ENCODE results near the gene LYPD8. TPM values are rescaled to one million over a fixed set of nuclear protein-coding genes. Genes with fewer than 3 reads are reported as not detected.
"Not testable (repeated sequence)": the region's sequence is repeated elsewhere in the genome, so short reads cannot be mapped to it uniquely, and the experiment has no call there.

Gene LYPD8
- total RNA-seq, 2 donors from 2014 or later: not detected

DNA sequence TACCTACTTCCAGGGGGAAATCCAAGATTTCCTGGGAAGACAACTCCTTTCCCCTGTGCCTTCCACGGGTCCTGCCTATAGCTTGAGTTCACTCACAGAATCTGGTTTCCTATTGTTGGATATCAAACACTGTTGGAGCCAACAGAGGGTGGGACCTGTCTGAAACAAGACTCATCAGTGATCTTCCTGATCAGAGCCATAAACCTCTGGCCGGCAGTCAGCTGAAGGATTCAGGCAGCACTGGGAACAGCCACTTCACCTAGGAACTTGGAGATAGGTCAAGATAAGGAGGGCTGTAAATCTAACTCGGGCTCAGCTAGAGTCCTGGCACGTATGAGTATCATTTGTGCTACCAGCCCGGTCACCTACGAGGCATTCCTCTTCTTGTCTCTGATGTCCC, 46.9 kb upstream of the LYPD8 start:
- H3K27me3 Mint-ChIP-seq (ENCODE audit: insufficient read depth): peaks cover 2% of the 10 kb centered on the region

DNA sequence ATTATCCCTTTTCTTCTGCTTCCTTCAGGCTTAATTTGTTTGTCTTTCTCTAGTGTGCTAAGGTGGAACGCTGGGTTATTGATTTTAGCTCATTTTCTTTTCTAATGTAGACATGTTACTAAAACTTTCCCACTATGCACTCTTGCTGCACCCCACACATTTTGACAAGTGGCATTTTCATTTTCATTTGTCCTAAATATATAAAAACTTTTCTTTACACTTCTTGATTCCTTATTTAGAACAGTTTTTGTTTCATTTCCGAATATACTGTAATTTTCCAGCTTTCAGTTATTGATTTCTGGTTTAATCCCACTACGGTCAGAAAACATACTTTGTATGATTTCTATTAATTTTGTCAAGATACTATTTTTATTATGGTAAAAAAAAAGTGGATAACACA, 44.9 kb upstream of the LYPD8 start:
- Histone ChIP-seq H3K36me3 (ENCODE audit: control insufficient read depth, insufficient read depth, low read length) (no peaks in the 10 kb centered on the region), H3K27ac (ENCODE audit: low read depth, low read length) (no peak overlapping the region), H3K9ac (ENCODE audit: extremely low read depth, low read length, poor library complexity, severe bottlenecking) (no peak overlapping the region), H3K27me3 (ENCODE audit: control insufficient read depth, insufficient read depth, low read length, poor library complexity, severe bottlenecking) (no peaks in the 10 kb centered on the region), H3K4me3 (ENCODE audit: low read length) (no peak overlapping the region), H3K9me3 (ENCODE audit: control insufficient read depth, low read length) (peaks cover 35% of the 10 kb centered on the region), H3K4me1 (ENCODE audit: control insufficient read depth, insufficient read depth, low read length) (no peaks in the 10 kb centered on the region)
- 79% methylated on average over 2 of the region's 3 CpGs; no CpG with 5 or more reads in 1 of the 2 experiments for WGBS, 2 experiments (ENCODE audit: insufficient coverage in 1 of 2, insufficient read length in 1 of 2)
- Mint-ChIP-seq H3K27me3 (ENCODE audit: insufficient read depth) (no peaks in the 10 kb centered on the region), H3K4me1 (no peaks in the 10 kb centered on the region), H3K9me3 (peaks cover 79% of the 10 kb centered on the region), H3K4me3 (no peak overlapping the region), H3K27ac (no peak overlapping the region), H3K36me3 (ENCODE audit: low read depth) (peaks cover 2% of the 10 kb centered on the region)
- TF ChIP-seq, protein P1, sequence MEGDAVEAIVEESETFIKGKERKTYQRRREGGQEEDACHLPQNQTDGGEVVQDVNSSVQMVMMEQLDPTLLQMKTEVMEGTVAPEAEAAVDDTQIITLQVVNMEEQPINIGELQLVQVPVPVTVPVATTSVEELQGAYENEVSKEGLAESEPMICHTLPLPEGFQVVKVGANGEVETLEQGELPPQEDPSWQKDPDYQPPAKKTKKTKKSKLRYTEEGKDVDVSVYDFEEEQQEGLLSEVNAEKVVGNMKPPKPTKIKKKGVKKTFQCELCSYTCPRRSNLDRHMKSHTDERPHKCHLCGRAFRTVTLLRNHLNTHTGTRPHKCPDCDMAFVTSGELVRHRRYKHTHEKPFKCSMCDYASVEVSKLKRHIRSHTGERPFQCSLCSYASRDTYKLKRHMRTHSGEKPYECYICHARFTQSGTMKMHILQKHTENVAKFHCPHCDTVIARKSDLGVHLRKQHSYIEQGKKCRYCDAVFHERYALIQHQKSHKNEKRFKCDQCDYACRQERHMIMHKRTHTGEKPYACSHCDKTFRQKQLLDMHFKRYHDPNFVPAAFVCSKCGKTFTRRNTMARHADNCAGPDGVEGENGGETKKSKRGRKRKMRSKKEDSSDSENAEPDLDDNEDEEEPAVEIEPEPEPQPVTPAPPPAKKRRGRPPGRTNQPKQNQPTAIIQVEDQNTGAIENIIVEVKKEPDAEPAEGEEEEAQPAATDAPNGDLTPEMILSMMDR (conservative IDR thresholded peaks at IDR 0.05): no peak
- DNase-seq: no peak

More for the DNA sequence above, 46.9 kb upstream of the LYPD8 start:
- H3K27me3 ChIP-seq (ENCODE audit: control insufficient read depth, insufficient read depth, low read length, poor library complexity, severe bottlenecking): no peaks in the 10 kb centered on the region
- peaks cover 32% of the 10 kb centered on the region for H3K9me3 ChIP-seq (ENCODE audit: control insufficient read depth, low read length)
- TF ChIP-seq, protein P1 (conservative IDR thresholded peaks at IDR 0.05): no peak
- no peak overlapping the region for H3K4me3 ChIP-seq (ENCODE audit: low read length)
- no peak overlapping the region for H3K9ac ChIP-seq (ENCODE audit: extremely low read depth, low read length, poor library complexity, severe bottlenecking)
- Mint-ChIP-seq H3K27ac (no peak overlapping the region), H3K9me3 (peaks cover 64% of the 10 kb centered on the region), H3K4me3 (no peak overlapping the region), H3K36me3 (ENCODE audit: low read depth) (peaks cover 2% of the 10 kb centered on the region), H3K4me1 (no peaks in the 10 kb centered on the region)
- no peaks in the 10 kb centered on the region for H3K36me3 ChIP-seq (ENCODE audit: control insufficient read depth, insufficient read depth, low read length)
- peak; percentile 6 for DNase-seq
- H3K27ac ChIP-seq (ENCODE audit: low read depth, low read length): no peak overlapping the region
- WGBS, 2 experiments (ENCODE audit: insufficient coverage in 1 of 2, insufficient read length in 1 of 2): 78 to 83% methylated on average over 5 to 6 of the region's 6 CpGs
- H3K4me1 ChIP-seq (ENCODE audit: control insufficient read depth, insufficient read depth, low read length): no peaks in the 10 kb centered on the region

DNA sequence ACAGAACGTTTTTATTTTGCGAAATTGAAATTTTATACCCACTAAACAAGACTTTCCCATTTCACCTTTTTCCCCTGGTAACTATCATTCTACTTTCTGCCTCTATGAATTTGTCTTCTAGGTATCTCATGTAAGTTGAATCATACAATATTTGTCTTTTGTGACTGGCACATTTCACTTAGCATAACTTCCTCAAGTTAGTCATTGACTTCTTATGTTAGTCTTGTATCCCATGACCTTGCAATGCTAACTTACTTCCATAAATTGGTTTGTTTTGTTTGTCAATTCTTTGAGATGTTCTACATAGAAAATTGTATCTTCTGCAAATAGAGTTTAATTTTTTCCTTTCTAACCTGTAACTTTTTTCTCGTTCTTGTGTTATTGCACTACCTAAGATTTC, 43.2 kb upstream of the LYPD8 start:
- TF ChIP-seq, protein P1 (conservative IDR thresholded peaks at IDR 0.05): no peak
- H3K36me3 ChIP-seq (ENCODE audit: control insufficient read depth, insufficient read depth, low read length): no peaks in the 10 kb centered on the region
- Mint-ChIP-seq H3K27me3 (ENCODE audit: insufficient read depth) (no peaks in the 10 kb centered on the region), H3K27ac (no peak overlapping the region), H3K4me1 (no peaks in the 10 kb centered on the region), H3K4me3 (no peak overlapping the region), H3K9me3 (peaks cover 78% of the 10 kb centered on the region), H3K36me3 (ENCODE audit: low read depth) (peaks cover 1% of the 10 kb centered on the region)
- 65% methylated on average over 3 of the region's 3 CpGs; no CpG with 5 or more reads in 1 of the 2 experiments for WGBS, 2 experiments (ENCODE audit: insufficient coverage in 1 of 2, insufficient read length in 1 of 2)
- H3K9me3 ChIP-seq (ENCODE audit: control insufficient read depth, low read length): peaks cover 49% of the 10 kb centered on the region
- H3K27me3 ChIP-seq (ENCODE audit: control insufficient read depth, insufficient read depth, low read length, poor library complexity, severe bottlenecking): no peaks in the 10 kb centered on the region
- no peaks in the 10 kb centered on the region for H3K4me1 ChIP-seq (ENCODE audit: control insufficient read depth, insufficient read depth, low read length)
- no peak overlapping the region for H3K9ac ChIP-seq (ENCODE audit: extremely low read depth, low read length, poor library complexity, severe bottlenecking)
- no peak for DNase-seq
- no peak overlapping the region for H3K27ac ChIP-seq (ENCODE audit: low read depth, low read length)
- H3K4me3 ChIP-seq (ENCODE audit: low read length): no peak overlapping the region

DNA sequence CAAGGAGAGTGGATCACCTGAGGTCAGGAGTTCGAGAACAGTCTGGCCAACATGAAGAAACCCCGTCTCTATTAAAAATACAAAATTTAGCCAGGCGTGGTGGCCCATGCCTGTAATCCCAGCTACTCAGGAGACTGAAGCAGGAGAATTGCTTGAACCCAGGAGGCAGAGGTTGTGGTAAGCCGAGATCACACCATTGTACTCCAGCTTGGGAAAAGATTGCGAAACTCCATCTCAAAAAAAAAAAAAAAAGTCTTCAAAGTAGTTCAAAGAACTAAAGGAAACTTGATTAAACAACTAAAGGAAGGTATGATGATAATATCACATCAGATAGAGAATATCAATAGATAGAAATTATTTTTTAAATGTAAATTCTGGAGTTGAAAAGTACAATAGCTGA, 39.1 kb upstream of the LYPD8 start:
- WGBS, 2 experiments (ENCODE audit: insufficient coverage in 1 of 2, insufficient read length in 1 of 2): 69 to 76% methylated on average over 3 to 5 of the region's 5 CpGs
- not testable (repeated sequence) for H3K4me1 Mint-ChIP-seq; H3K27me3 Mint-ChIP-seq (ENCODE audit: insufficient read depth); DNase-seq; H3K36me3 ChIP-seq (ENCODE audit: control insufficient read depth, insufficient read depth, low read length); H3K4me3 Mint-ChIP-seq; H3K27me3 ChIP-seq (ENCODE audit: control insufficient read depth, insufficient read depth, low read length, poor library complexity, severe bottlenecking); H3K9ac ChIP-seq (ENCODE audit: extremely low read depth, low read length, poor library complexity, severe bottlenecking); H3K4me1 ChIP-seq (ENCODE audit: control insufficient read depth, insufficient read depth, low read length); H3K4me3 ChIP-seq (ENCODE audit: low read length); H3K36me3 Mint-ChIP-seq (ENCODE audit: low read depth); H3K27ac Mint-ChIP-seq; H3K27ac ChIP-seq (ENCODE audit: low read depth, low read length)
- peaks cover 88% of the 10 kb centered on the region for H3K9me3 Mint-ChIP-seq
- H3K9me3 ChIP-seq (ENCODE audit: control insufficient read depth, low read length): peaks cover 53% of the 10 kb centered on the region

All from endodermal cell (in vitro differentiated cells).